ENCODE measurements around the gene MTMR11. TPM values are rescaled to one million over a fixed set of nuclear protein-coding genes. Genes with fewer than 3 reads are reported as not detected.

MTMR11 gene
- total and polyA plus RNA-seq, 2 experiments from 2014 or later: 2.4 to 3.6 TPM

- H3K4me3 Mint-ChIP-seq: no peak overlapping the region
- no peaks in the 10 kb centered on the region for H3K9me3 Mint-ChIP-seq
- H3K9me2 ChIP-seq (ENCODE audit: insufficient read depth): no peaks in the 10 kb centered on the region
- no peaks in the 10 kb centered on the region for H3K36me3 ChIP-seq (ENCODE audit: insufficient read depth)
- TF ChIP-seq ZNF331 (CRISPR knock-in tag; IDR thresholded peaks at IDR 0.05; ENCODE audit: low read depth): no peak
- TF ChIP-seq EZH2phosphoT487 (IDR thresholded peaks at IDR 0.05; ENCODE audit: unreplicated experiment): no peak
- TF ChIP-seq, protein P1, sequence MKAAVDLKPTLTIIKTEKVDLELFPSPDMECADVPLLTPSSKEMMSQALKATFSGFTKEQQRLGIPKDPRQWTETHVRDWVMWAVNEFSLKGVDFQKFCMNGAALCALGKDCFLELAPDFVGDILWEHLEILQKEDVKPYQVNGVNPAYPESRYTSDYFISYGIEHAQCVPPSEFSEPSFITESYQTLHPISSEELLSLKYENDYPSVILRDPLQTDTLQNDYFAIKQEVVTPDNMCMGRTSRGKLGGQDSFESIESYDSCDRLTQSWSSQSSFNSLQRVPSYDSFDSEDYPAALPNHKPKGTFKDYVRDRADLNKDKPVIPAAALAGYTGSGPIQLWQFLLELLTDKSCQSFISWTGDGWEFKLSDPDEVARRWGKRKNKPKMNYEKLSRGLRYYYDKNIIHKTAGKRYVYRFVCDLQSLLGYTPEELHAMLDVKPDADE (IDR thresholded peaks at IDR 0.05): no peak
- TF ChIP-seq CREB1 (CRISPR knock-in tag; IDR thresholded peaks at IDR 0.05; ENCODE audit: low read depth): no peak
- TF ChIP-seq POLR2AphosphoS5 (IDR thresholded peaks at IDR 0.05; ENCODE audit: low read depth): no peak
- no peak for TF ChIP-seq ZNF462 (CRISPR knock-in tag; IDR thresholded peaks at IDR 0.05)
- TF ChIP-seq ZNF114 (CRISPR knock-in tag; IDR thresholded peaks at IDR 0.05): no peak
- TF ChIP-seq, protein P2, sequence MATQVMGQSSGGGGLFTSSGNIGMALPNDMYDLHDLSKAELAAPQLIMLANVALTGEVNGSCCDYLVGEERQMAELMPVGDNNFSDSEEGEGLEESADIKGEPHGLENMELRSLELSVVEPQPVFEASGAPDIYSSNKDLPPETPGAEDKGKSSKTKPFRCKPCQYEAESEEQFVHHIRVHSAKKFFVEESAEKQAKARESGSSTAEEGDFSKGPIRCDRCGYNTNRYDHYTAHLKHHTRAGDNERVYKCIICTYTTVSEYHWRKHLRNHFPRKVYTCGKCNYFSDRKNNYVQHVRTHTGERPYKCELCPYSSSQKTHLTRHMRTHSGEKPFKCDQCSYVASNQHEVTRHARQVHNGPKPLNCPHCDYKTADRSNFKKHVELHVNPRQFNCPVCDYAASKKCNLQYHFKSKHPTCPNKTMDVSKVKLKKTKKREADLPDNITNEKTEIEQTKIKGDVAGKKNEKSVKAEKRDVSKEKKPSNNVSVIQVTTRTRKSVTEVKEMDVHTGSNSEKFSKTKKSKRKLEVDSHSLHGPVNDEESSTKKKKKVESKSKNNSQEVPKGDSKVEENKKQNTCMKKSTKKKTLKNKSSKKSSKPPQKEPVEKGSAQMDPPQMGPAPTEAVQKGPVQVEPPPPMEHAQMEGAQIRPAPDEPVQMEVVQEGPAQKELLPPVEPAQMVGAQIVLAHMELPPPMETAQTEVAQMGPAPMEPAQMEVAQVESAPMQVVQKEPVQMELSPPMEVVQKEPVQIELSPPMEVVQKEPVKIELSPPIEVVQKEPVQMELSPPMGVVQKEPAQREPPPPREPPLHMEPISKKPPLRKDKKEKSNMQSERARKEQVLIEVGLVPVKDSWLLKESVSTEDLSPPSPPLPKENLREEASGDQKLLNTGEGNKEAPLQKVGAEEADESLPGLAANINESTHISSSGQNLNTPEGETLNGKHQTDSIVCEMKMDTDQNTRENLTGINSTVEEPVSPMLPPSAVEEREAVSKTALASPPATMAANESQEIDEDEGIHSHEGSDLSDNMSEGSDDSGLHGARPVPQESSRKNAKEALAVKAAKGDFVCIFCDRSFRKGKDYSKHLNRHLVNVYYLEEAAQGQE (IDR thresholded peaks at IDR 0.05; ENCODE audit: unreplicated experiment): no peak
- TF ChIP-seq NANOG (IDR thresholded peaks at IDR 0.05; ENCODE audit: borderline replicate concordance): no peak
- no peak for TF ChIP-seq STAT1 (IDR thresholded peaks at IDR 0.05; ENCODE audit: unreplicated experiment)
- TF ChIP-seq JUNB (IDR thresholded peaks at IDR 0.05; ENCODE audit: unreplicated experiment): no peak
- no peak for TF ChIP-seq EZH2 (IDR thresholded peaks at IDR 0.05; ENCODE audit: low read depth, unreplicated experiment)
- H3K79me2 ChIP-seq (replicated peaks; ENCODE audit: insufficient read depth): 0 out of 2 replicates have a peak, but pooled peaks cover 5% of the 10 kb centered on the region
- peak overlapping the region; percentile 81 for H3K4me3 ChIP-seq
- peak overlapping the region; percentile 98 for H3K27ac ChIP-seq (ENCODE audit: low read depth)
- H4K20me1 ChIP-seq (replicated peaks; ENCODE audit: insufficient read depth): no peaks in the 10 kb centered on the region
- H3K27ac Mint-ChIP-seq: no peak overlapping the region
- H3K4me2 ChIP-seq: peak overlapping the region; percentile 79
- no peaks in the 10 kb centered on the region for H3K27me3 ChIP-seq (ENCODE audit: insufficient read depth)
- ATAC-seq (no peak), DNase-seq (ENCODE audit: low spot score) (no peak)
- H3K27me3 Mint-ChIP-seq (ENCODE audit: insufficient read depth, low read depth, poor library complexity): peaks cover 3% of the 10 kb centered on the region
- H2AFZ ChIP-seq: 0 out of 2 replicates have a peak overlapping the region, but pooled peaks have one; percentile 11
- H3F3A ChIP-seq (replicated peaks; ENCODE audit: low read depth): peaks cover 12% of the 10 kb centered on the region; the same call in 1 of the 2 replicates
- peaks cover 3% of the 10 kb centered on the region; the same call in 1 of the 2 replicates for H3K4me1 ChIP-seq (ENCODE audit: insufficient read depth)
- no peaks in the 10 kb centered on the region for H3K36me3 Mint-ChIP-seq (ENCODE audit: low read depth)
- H3K4me1 Mint-ChIP-seq: peaks cover 4% of the 10 kb centered on the region; the same call in 2 of the 3 replicates
These were observed 47.7 kb downstream of the MTMR11 start for GRCh38 chr1:149888999-149889289.

Measured in GM23338 (cell line).